Measurements from ENCODE around the gene LMO7.

LMO7 gene

DNA sequence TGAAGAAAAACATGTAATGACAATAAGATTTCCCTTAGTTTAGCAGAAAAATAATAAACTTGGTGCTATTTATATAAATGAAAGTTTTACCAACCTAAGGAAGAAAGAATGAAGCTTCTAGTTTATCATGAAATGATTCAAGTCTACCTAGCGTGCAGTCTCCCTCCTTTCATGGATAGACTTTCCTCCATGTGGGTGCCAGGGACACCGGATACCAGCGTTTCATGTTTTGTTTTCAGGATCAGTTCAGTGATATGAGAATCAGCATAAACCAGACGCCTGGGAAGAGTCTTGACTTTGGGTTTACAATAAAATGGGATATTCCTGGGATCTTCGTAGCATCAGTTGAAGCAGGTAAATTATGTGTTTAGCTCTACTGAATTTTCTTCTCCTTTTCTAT is 196.7 kb downstream of the LMO7 start:
- CTCF ChIA-PET: interaction anchor here (0.9 to 5.7 kb wide), 4 partner anchors 137 to 275 kb away, joined by 3 to 30 read pairs (median 3); no protein-coding TSS in a partner anchor
- no peak for DNase-seq (ENCODE audit: low read depth, low spot score)
- TF ChIP-seq, protein P1, sequence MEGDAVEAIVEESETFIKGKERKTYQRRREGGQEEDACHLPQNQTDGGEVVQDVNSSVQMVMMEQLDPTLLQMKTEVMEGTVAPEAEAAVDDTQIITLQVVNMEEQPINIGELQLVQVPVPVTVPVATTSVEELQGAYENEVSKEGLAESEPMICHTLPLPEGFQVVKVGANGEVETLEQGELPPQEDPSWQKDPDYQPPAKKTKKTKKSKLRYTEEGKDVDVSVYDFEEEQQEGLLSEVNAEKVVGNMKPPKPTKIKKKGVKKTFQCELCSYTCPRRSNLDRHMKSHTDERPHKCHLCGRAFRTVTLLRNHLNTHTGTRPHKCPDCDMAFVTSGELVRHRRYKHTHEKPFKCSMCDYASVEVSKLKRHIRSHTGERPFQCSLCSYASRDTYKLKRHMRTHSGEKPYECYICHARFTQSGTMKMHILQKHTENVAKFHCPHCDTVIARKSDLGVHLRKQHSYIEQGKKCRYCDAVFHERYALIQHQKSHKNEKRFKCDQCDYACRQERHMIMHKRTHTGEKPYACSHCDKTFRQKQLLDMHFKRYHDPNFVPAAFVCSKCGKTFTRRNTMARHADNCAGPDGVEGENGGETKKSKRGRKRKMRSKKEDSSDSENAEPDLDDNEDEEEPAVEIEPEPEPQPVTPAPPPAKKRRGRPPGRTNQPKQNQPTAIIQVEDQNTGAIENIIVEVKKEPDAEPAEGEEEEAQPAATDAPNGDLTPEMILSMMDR (IDR thresholded peaks at IDR 0.05; ENCODE audit: insufficient read depth, low read length, missing control alignments): no peak
- POLR2A ChIA-PET: no interaction called here
- H3K4me3 ChIP-seq (ENCODE audit: low read depth, low read length): no peak overlapping the region

DNA sequence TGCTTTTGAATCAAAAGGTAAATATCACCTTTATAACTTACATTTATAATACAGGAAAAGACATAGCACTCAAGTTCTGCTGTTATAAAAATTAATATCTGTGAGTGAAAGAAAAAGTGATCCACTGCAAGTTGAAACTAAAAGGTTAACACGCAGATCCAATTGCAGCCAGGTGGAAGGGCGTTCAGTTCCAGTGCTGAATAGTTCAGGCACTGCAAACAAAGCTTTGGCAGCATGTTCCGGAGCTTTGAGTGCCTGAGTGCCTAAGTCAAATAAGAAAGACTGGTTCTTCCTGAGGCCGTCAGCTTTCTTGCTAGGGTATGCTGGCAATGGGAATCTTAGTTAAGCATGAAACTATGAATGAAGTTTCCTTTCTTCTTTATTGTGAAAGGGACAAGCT is 200.3 kb downstream of the LMO7 start:
- ChIA-PET POLR2A (no interaction called here), CTCF (interaction anchor here (1.1 to 5.7 kb wide), 2 partner anchors 11 to 141 kb away, joined by 3 to 30 read pairs; no protein-coding TSS in a partner anchor)
- no peak for DNase-seq (ENCODE audit: low read depth, low spot score)
- no peak overlapping the region for H3K4me3 ChIP-seq (ENCODE audit: low read depth, low read length)
- TF ChIP-seq, protein P1 (IDR thresholded peaks at IDR 0.05; ENCODE audit: insufficient read depth, low read length, missing control alignments): no peak

DNA sequence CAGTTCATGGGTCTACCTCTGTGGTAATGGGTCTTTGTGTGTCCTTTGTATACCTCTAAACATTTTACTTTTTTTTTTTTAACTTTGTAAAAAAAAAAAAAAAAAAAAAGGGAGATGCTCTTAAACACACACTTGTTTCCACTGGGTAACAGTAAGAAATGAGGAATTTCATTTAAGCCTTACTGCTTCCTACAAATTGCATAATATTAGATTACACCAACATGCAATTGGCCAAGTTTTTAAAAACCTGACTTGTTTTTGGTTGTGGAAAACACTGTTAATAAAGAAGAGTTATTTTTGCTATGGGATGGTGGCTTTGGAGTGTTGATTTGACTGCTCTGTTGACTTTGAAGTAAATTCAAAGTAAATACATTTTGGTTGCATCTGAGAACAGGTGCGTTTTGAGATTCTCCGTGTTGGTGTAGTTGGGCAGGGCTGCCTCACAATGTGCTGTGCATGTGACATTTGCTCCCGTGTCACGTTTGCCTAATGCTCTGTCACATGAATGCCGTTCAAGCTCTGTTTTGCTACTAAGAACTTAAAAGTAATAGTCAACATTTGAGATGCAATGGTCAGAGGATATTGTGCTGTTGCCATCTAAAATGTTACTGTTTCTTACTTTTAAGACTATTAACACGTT is 202.4 kb downstream of the LMO7 start:
- ChIA-PET POLR2A (no interaction called here), CTCF (interaction anchor here (1.0 to 1.8 kb wide), 3 partner anchors 143 to 154 kb away, joined by 3 to 13 read pairs (median 3); no protein-coding TSS in a partner anchor)
- TF ChIP-seq, protein P1 (IDR thresholded peaks at IDR 0.05; ENCODE audit: insufficient read depth, low read length, missing control alignments): no peak
- H3K4me3 ChIP-seq (ENCODE audit: low read depth, low read length): no peak overlapping the region
- DNase-seq (ENCODE audit: low read depth, low spot score): no peak

DNA sequence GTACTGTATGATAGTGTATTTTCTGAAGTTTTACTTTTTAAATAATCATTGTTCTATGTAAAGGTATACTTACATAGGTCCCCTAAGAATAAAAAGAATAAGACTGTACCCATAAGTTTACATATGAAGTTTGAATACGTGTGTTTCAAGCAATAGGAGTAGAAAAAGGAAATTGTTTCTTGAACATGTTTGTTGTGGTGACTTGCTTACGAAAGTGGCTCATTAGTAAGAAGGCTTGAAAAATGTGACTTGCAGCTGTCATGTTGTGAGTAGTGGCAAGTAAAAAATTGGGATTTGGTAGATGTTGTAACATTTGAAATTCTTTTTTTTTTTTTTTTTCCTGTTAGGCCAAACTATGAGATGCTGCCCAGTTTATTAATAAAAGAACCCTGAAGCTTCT is 203.3 kb downstream of the LMO7 start:
- POLR2A ChIA-PET: no interaction called here
- TF ChIP-seq, protein P1 (IDR thresholded peaks at IDR 0.05; ENCODE audit: insufficient read depth, low read length, missing control alignments): no peak
- CTCF ChIA-PET: interaction anchor here (1.0 to 1.8 kb wide), 3 partner anchors 144 to 155 kb away, joined by 3 to 13 read pairs (median 3); no protein-coding TSS in a partner anchor
- no peak for DNase-seq (ENCODE audit: low read depth, low spot score)
- no peak overlapping the region for H3K4me3 ChIP-seq (ENCODE audit: low read depth, low read length)

DNA sequence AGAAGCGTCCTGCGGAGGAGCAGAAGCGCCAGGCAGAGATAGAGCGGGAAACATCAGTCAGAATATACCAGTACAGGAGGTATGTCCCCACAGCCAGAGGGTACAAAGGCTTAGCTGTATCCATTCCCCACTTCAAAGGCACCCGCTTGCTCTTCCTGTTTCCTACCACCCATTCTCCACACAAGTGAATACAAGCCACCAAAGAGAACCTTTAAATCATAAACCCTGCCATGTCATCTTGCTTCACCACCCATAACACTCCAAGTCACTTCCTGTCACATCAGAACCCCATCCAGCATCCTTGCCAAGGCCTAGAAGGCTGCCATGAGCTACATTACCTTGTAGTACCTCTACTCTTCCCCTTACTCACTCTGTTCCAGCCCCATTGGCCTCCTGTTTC is 205.8 kb downstream of the LMO7 start:
- ChIA-PET POLR2A (no interaction called here), CTCF (interaction anchor here (1.2 to 4.0 kb wide), 3 partner anchors 146 to 633 kb away, joined by 3 to 18 read pairs (median 3); no protein-coding TSS in a partner anchor)

DNA sequence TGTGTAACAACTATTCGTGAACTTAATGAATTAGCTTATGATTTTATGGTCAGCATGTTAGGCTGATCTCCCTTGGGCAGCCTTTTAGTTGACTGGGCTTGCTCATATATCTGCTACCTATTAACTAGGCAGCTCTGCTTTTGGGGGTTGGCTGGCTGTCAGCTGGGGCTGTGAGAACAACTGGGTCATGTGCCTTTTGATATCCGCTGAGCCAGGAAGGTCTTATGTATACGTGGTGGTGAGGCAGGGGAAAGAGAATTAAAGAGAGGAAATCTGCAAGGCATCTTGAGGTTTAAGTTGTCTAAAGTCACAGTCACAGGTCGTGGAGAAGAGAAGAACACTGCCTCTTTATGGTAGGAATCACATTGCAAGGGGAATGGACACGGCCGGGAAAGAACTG is 206.9 kb downstream of the LMO7 start:
- no peak overlapping the region for H3K4me3 ChIP-seq (ENCODE audit: low read depth, low read length)
- TF ChIP-seq, protein P1 (IDR thresholded peaks at IDR 0.05; ENCODE audit: insufficient read depth, low read length, missing control alignments): no peak
- ChIA-PET CTCF (interaction anchor here (4.0 kb wide), 1 partner anchor 147 kb away, joined by 18 read pairs; no protein-coding TSS in a partner anchor), POLR2A (no interaction called here)
- no peak for DNase-seq (ENCODE audit: low read depth, low spot score)

More for the DNA sequence above, 205.8 kb downstream of the LMO7 start:
- TF ChIP-seq, protein P1 (IDR thresholded peaks at IDR 0.05; ENCODE audit: insufficient read depth, low read length, missing control alignments): no peak
- no peak for DNase-seq (ENCODE audit: low read depth, low spot score)
- no peak overlapping the region for H3K4me3 ChIP-seq (ENCODE audit: low read depth, low read length)

All from AG04449 (cell line).